HepG2 (cell line): Measurements from ENCODE around the gene AKAP14. TPM values are rescaled to one million over a fixed set of nuclear protein-coding genes. Genes with fewer than 3 reads are reported as not detected.

Experiments
- ATAC-seq: fragments of 200-7000 bp; cut with Tn5 transposase; 3 replicates; pipeline ENCODE4 v1.9.1; 2020; ENCODE audit warnings: mild to moderate bottlenecking, moderate library complexity
- BruUV-seq: library from RNA; stranded (reverse); fragments of 400-500 nt; replicated peaks from 2 replicates; lab custom pipeline; 2021; lab: Mats Ljungman, UMichigan
- CTCF ChIA-PET: fragments of 300-600 bp; formaldehyde crosslinking; extraction: SDS; loops from one replicate; lab custom pipeline; 2021; ENCODE audit warnings: low total read pairs, inconsistent platforms, low intra/inter-chr PET ratio; lab: Yijun Ruan, JAX
- POLR2A ChIA-PET: fragments of 350-600 bp; sonication (Branson Sonifier 250); formaldehyde crosslinking; loops from one replicate; lab custom pipeline; 2020; ENCODE audit warnings: antibody characterized with exemption, inconsistent platforms; lab: Yijun Ruan, JAX
- DNase-seq: peaks from one replicate; pipeline ENCODE4 v3.0.0-alpha.2; 2015; ENCODE audit warnings: low spot score
- FAIRE-seq: peaks from 3 replicates; lab custom pipeline; 2011; peaks lifted over from hg19 to GRCh38; lab: Jason Lieb, UNC
- H2AFZ ChIP-seq: one replicate; pipeline ENCODE4 v1.6.1; 2011; ENCODE audit warnings: low read length, inconsistent platforms
- H3K27ac ChIP-seq: fragments of 300-600 bp; 3 replicates; pipeline ENCODE4 v1.8.0; 2011; ENCODE audit warnings: mixed run types, mild to moderate bottlenecking, mixed read lengths, low read length, inconsistent platforms; ENCODE audit not compliant: insufficient read depth; ENCODE audit errors: extremely low read length
- H3K27me3 ChIP-seq, 2 experiments: fragments of 200-600 bp in 1 of 2; 2 replicates in 1 of 2; 3 replicates in 1 of 2; pipeline versions ENCODE4 v1.6.0 to v1.8.0; 2011; ENCODE audit warnings: low read length in 2 of 2, mild to moderate bottlenecking in 2 of 2, moderate library complexity in 2 of 2, inconsistent platforms in 1 of 2; ENCODE audit not compliant: insufficient read depth in 2 of 2, control insufficient read depth in 1 of 2
- H3K36me3 ChIP-seq, 2 experiments: fragments of 200-600 bp in 1 of 2; replicated peaks in 1 of 2; 2 replicates in 1 of 2; 3 replicates in 1 of 2; pipeline versions ENCODE4 v1.5.1 to v1.8.0; 2011; ENCODE audit warnings: low read length in 2 of 2, inconsistent platforms in 1 of 2; ENCODE audit not compliant: insufficient read depth in 2 of 2, control insufficient read depth in 1 of 2
- H3K4me1 ChIP-seq: 2 replicates; pipeline ENCODE4 v1.5.1; 2012; ENCODE audit warnings: low read length, inconsistent platforms; ENCODE audit not compliant: insufficient read depth
- H3K4me2 ChIP-seq: 2 replicates; pipeline ENCODE4 v1.6.0; 2011; ENCODE audit warnings: low read depth, low read length, inconsistent platforms
- H3K4me3 ChIP-seq, 3 experiments: fragments of 200-600 bp in 1 of 3; sonication (generic), shearing (Covaris generic) in 1 of 3; replicated peaks in 1 of 3; 2 replicates each; pipeline ENCODE4 v1.5.1; 2011 to 2016; ENCODE audit warnings: low read length in 3 of 3, inconsistent platforms in 2 of 3, low read depth in 2 of 3, mild to moderate bottlenecking in 2 of 3, control low read depth in 1 of 3, mixed read lengths in 1 of 3; ENCODE audit not compliant: insufficient read depth in 1 of 3
- H3K79me2 ChIP-seq: one replicate; pipeline ENCODE4 v1.6.1; 2011; ENCODE audit warnings: low read length, inconsistent platforms; ENCODE audit not compliant: insufficient read depth
- H3K9ac ChIP-seq: 2 replicates; pipeline ENCODE4 v1.6.0; 2011; ENCODE audit warnings: mild to moderate bottlenecking, low read depth, low read length, inconsistent platforms; ENCODE audit not compliant: insufficient read depth
- H3K9me3 ChIP-seq: 2 replicates; pipeline ENCODE4 v1.5.1; 2012; ENCODE audit warnings: mild to moderate bottlenecking, low read length
- H4K20me1 ChIP-seq: 2 replicates; pipeline ENCODE4 v1.6.0; 2011; ENCODE audit warnings: inconsistent platforms, mild to moderate bottlenecking, low read length, moderate library complexity; ENCODE audit not compliant: insufficient read depth
- ETV5 ChIP-seq: IDR thresholded peaks from 2 replicates; pipeline ENCODE4 v1.6.1; 2018; ENCODE audit warnings: missing biosample characterization, missing genetic modification reagents, inconsistent platforms, borderline replicate concordance
- FOXO1 ChIP-seq: sonication (generic); formaldehyde crosslinking; IDR thresholded peaks from 2 replicates; pipeline ENCODE4 v1.4.0; 2020; ENCODE audit warnings: missing genetic modification reagents
- GABPB1 ChIP-seq: IDR thresholded peaks from 2 replicates; pipeline ENCODE4 v1.6.1; 2016; ENCODE audit warnings: mild to moderate bottlenecking, missing genetic modification reagents, moderate library complexity, missing compliant biosample characterization
- HNF4A ChIP-seq: sonication (generic); formaldehyde crosslinking; IDR thresholded peaks from 2 replicates; pipeline ENCODE4 v1.4.0; 2020; ENCODE audit warnings: missing genetic modification reagents
- ISX ChIP-seq: sonication (generic); formaldehyde crosslinking; conservative IDR thresholded peaks from 2 replicates; pipeline ENCODE4 v1.5.0; 2020; ENCODE audit warnings: missing genetic modification reagents
- NFE2 ChIP-seq: sonication (generic); formaldehyde crosslinking; IDR thresholded peaks from 2 replicates; pipeline ENCODE4 v1.4.0; 2020; ENCODE audit warnings: missing genetic modification reagents
- SPEN ChIP-seq: sonication (generic); formaldehyde crosslinking; IDR thresholded peaks from 2 replicates; pipeline ENCODE4 v1.5.1; 2020; ENCODE audit warnings: low read depth, mild to moderate bottlenecking, missing genetic modification reagents
- U2AF1 ChIP-seq: fragments of 200-400 bp; formaldehyde crosslinking; optimal IDR thresholded peaks from 2 replicates; pipeline ENCODE3; 2017; ENCODE audit warnings: mild to moderate bottlenecking, low read depth, low read length
- ZNF263 ChIP-seq: sonication (generic); formaldehyde crosslinking; IDR thresholded peaks from 2 replicates; pipeline ENCODE4 v1.4.0; 2020; ENCODE audit warnings: missing genetic modification reagents
- ZNF317 ChIP-seq: sonication (generic); formaldehyde crosslinking; IDR thresholded peaks from 2 replicates; pipeline ENCODE4 v1.5.0; 2020; ENCODE audit warnings: mild to moderate bottlenecking, missing genetic modification reagents
- WGBS: methylation state at CpG from one replicate; pipeline ENCODE4 v1.1.6; 2017; ENCODE audit warnings: low lambda C conversion rate; 5-methylcytosine and 5-hydroxymethylcytosine counted together
- in situ Hi-C: cut with HindIII; loops from 2 replicates; pipeline ENCODE4 v1.10.0; 2017; ENCODE audit warnings: low pct_unique_long_range_greater_than_20kb; ENCODE audit not compliant: extremely low pct_ligation_motif_present
- intact Hi-C: fragments of 100-400 bp; cut with micrococcal nuclease; formaldehyde crosslinking; loops from one replicate; pipeline ENCODE4 v1.10.0; 2022; ENCODE audit not compliant: unreplicated experiment
- polyA plus RNA-seq, 8 experiments: library from polyadenylated mRNA; depleted of rRNA in 3 of 8; stranded (reverse) in 7 of 8; unstranded in 1 of 8; fragments of >200 nt; fragmentation: Illumina TruSeq in 4 of 8; extraction: Trizol in 4 of 8; gene quantifications; 2 replicates each; pipeline versions ENCODE4 v1.2.1 to v1.2.3, GENCODE V29; 2011 to 2016; ENCODE audit warnings: low read depth in 4 of 8, missing spikeins in 1 of 8, mixed read lengths in 1 of 8; ENCODE audit not compliant: insufficient read depth in 1 of 8
- total RNA-seq, 5 experiments: library from RNA; depleted of rRNA; stranded (reverse); fragments of >200 nt; fragmentation: Illumina TruSeq; extraction: Trizol; gene quantifications; 2 replicates each; pipeline ENCODE4 v1.2.3, GENCODE V29; 2016; ENCODE audit warnings: low read depth in 1 of 5
- TF ChIP-seq, protein P1 (sequence below): sonication (generic); formaldehyde crosslinking; IDR thresholded peaks from 2 replicates; pipeline ENCODE4 v1.8.0; 2022; ENCODE audit warnings: mild to moderate bottlenecking, missing genetic modification reagents
- TF ChIP-seq, protein P2 (sequence below): sonication (generic); formaldehyde crosslinking; IDR thresholded peaks from 2 replicates; pipeline ENCODE4 v1.8.0; 2022; ENCODE audit warnings: missing genetic modification reagents, mild to moderate bottlenecking, moderate library complexity, borderline replicate concordance

AKAP14 gene
- total and polyA plus RNA-seq, 2 of the 13 experiments (the other 11 are each of a cell fraction or from before 2014, with no cell fraction given) = 0.20 to 1.7 TPM

DNA sequence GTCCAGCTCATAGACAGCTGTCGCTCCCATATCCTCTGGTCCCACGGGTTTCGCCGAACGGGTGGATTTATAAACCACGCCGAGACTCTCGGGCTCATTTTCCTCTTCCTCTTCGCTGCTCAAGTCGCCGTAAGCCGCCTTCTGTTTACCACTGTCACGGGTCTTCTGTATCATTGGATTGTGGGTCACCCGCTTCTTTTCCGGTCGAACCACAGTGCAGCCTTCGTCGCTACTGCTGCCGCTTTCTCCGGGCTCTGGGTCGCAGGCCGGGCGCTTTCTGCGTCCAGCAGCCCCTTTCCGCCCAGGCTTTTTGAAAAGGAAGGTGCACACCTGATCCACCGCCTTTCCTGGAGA, 24.5 kb upstream of the AKAP14 start:
- Histone ChIP-seq H3K79me2 (peaks cover 36% of the 10 kb centered on the region), H3K27me3 (no peaks in the 10 kb centered on the region; a peak in 1 of 5 replicates), H3K4me2 (peak overlapping the region; percentile 74), H3K9ac (peak overlapping the region; percentile 96), H3K9me3 (no peaks in the 10 kb centered on the region), H3K36me3 (0 out of 5 replicates have a peak, but pooled peaks cover 0 to 5% of the 10 kb centered on the region in 2 experiments), H3K27ac (peak overlapping the region; percentile 99), H2AFZ (no peak overlapping the region), H4K20me1 (no peaks in the 10 kb centered on the region), H3K4me3 (peak overlapping the region; percentile 70 to 82 (median 74)), H3K4me1 (peaks cover 4% of the 10 kb centered on the region; the same call in 1 of the 2 replicates)
- CTCF ChIA-PET = no interaction called here
- WGBS = 0% methylated on average over 10 of the region's 26 CpGs
- TF ChIP-seq ZNF317 (CRISPR knock-in tag) (0 out of 2 replicates have a peak, but pooled peaks have one; percentile 16), NFE2 (CRISPR knock-in tag) (no peak)
- TF ChIP-seq, protein P1, sequence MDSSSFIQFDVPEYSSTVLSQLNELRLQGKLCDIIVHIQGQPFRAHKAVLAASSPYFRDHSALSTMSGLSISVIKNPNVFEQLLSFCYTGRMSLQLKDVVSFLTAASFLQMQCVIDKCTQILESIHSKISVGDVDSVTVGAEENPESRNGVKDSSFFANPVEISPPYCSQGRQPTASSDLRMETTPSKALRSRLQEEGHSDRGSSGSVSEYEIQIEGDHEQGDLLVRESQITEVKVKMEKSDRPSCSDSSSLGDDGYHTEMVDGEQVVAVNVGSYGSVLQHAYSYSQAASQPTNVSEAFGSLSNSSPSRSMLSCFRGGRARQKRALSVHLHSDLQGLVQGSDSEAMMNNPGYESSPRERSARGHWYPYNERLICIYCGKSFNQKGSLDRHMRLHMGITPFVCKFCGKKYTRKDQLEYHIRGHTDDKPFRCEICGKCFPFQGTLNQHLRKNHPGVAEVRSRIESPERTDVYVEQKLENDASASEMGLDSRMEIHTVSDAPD (CRISPR knock-in tag) = no peak
- BruUV-seq = TSS peak; percentile 89
- peak; percentile 58 for ATAC-seq
- POLR2A ChIA-PET = interaction anchor here (1.0 to 3.7 kb wide), 4 partner anchors 19 to 86 kb away, joined by 4 to 42 read pairs (median 16); partner anchors contain the start of genes RPL39 and UPF3B
- DNase-seq = no peak
- in situ Hi-C loops (no loop called here), intact Hi-C loops (loop anchor here (2.0 kb wide), 2 partner anchors 18 to 80 kb away; partner anchors contain the start of genes RPL39 and UPF3B)
- no peak for FAIRE-seq

DNA sequence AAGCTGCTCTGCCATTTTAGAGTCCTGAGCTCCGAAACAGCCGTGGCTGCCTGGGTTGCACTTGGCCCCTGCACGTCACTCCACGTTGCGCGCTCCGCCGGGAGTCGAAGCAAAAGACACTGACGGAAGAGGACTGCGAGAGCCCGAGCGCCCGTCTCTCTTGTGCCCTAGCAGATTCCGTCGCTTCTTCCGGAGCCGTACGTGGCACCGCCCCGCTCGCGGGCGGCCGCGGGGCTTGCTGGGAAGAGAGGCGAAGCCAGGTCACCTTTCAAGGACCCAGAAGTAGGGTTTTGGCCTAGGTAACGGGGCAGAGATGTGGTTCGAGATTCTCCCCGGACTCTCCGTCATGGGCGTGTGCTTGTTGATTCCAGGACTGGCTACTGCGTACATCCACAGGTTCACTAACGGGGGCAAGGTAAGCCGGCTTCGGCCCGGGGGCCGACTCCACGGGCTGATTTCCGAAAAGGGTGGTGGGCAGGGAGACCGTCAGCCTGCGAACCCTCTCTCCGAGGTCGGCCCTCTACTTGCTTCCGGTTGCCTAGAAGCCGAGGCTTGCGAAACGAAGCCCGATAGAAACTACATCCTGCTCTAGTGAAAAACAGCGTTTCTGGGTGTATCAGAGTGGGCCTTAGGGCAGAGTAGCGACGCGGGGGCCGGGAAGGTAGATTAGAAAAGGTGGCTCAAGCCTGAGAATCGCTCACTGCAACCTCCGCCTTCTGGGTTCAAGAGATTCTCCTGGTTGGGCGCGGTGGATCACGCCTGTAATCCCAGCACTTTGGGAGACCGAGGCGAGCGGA, 23.9 kb upstream of the AKAP14 start, which contains the start of the genes NDUFA1 and RNF113A:
TSS of gene NDUFA1 (plus strand) at position 234 of the 797 bp plus-strand sequence. CDS start at position 314, 80 bp downstream.
TSS of gene RNF113A (minus strand) at position 135 of the 797 bp plus-strand sequence. CDS start at position 15, 120 bp downstream.
- Histone ChIP-seq H3K79me2 (peaks cover 36% of the 10 kb centered on the region), H3K4me1 (peaks cover 4% of the 10 kb centered on the region; the same call in 1 of the 2 replicates), H3K9ac (peak within 1 kb of the TSS; percentile 96), H3K27ac (peak within 1 kb of the TSS; percentile 99), H3K27me3 (no peaks in the 10 kb centered on the region; a peak in 1 of 5 replicates), H3K9me3 (no peaks in the 10 kb centered on the region), H3K36me3 (0 out of 5 replicates have a peak, but pooled peaks cover 0 to 5% of the 10 kb centered on the region in 2 experiments), H4K20me1 (no peaks in the 10 kb centered on the region), H3K4me2 (peak within 1 kb of the TSS; percentile 74), H2AFZ (no peak within 1 kb of the TSS), H3K4me3 (peak within 1 kb of the TSS; percentile 70 to 82 (median 74))
- WGBS = 0% methylated on average over 4 of the region's 62 CpGs
- in situ Hi-C loops (no loop called here), intact Hi-C loops (loop anchor here (2.0 kb wide), 2 partner anchors 19 to 81 kb away; partner anchors contain the start of genes RPL39 and UPF3B)
- BruUV-seq = TSS peak; percentile 70
- ATAC-seq (peak; percentile 95), DNase-seq (peak; percentile 76), FAIRE-seq (no peak)
- ChIA-PET POLR2A (interaction anchor here (1.0 to 3.7 kb wide), 4 partner anchors 19 to 87 kb away, joined by 4 to 42 read pairs (median 16); partner anchors contain the start of genes RPL39 and UPF3B), CTCF (no interaction called here)
- TF ChIP-seq ISX (CRISPR knock-in tag) (peak; percentile 80; the same call in 1 of the 2 replicates), ZNF263 (CRISPR knock-in tag) (peak; percentile 60; the same call in 1 of the 2 replicates), GABPB1 (CRISPR knock-in tag) (peak; percentile 92), ETV5 (CRISPR knock-in tag) (peak; percentile 48; the same call in 1 of the 2 replicates), SPEN (peak; percentile 82; the same call in 1 of the 2 replicates), U2AF1 (peak; percentile 54), HNF4A (no peak; the same call in 1 of the 2 replicates), FOXO1 (CRISPR knock-in tag) (no peak)
- TF ChIP-seq, protein P2, sequence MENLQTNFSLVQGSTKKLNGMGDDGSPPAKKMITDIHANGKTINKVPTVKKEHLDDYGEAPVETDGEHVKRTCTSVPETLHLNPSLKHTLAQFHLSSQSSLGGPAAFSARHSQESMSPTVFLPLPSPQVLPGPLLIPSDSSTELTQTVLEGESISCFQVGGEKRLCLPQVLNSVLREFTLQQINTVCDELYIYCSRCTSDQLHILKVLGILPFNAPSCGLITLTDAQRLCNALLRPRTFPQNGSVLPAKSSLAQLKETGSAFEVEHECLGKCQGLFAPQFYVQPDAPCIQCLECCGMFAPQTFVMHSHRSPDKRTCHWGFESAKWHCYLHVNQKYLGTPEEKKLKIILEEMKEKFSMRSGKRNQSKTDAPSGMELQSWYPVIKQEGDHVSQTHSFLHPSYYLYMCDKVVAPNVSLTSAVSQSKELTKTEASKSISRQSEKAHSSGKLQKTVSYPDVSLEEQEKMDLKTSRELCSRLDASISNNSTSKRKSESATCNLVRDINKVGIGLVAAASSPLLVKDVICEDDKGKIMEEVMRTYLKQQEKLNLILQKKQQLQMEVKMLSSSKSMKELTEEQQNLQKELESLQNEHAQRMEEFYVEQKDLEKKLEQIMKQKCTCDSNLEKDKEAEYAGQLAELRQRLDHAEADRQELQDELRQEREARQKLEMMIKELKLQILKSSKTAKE (CRISPR knock-in tag) = no peak
